GM10847 (cell line): ENCODE results near the gene TNFAIP2.

Experiments
- POLR2A ChIP-seq: IDR thresholded peaks from 2 replicates; pipeline ENCODE4 v1.6.1; 2011; ENCODE audit not compliant: insufficient read length; ENCODE audit errors: extremely low read depth

Gene TNFAIP2

DNA sequence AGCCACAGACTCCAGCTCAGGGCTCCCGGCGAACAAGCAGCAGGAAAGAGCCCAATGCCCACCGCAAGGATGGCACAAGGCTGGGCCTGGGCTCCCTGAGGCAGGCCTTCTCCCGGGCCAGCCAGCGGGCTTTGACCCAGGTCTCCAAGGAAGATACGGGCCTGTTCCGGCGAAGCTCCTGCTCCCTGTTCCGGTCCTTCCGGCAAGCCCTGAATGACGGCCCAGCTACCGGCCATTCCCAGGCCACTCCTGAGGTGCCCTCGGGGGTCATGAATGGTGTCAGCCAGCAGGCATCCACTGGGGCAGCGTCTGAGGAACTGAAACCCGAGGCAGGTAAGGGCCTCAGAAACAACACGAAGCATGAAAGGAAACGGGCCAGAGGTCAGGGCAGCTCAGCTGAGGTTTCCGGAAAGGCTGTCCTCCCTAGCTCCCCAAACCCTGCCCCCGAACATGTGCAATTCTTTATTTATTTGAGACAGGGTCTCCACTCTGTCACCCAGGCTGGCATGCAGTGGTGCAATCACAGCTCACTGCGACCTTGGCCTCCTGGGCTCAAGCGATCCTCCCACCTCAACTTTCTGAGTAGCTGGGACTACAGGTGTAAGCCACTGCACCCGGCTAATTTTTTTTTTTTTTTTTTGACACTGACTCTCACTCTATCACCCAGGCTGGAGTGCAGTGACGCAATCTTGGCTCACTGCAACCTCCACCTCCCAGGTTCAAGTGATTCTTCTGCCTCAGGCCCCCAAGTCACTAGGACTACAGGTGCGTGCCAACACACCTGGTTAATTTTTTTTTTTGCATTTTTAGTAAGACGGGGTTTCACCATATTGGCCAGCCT lies 22.8 kb upstream of the TNFAIP2 start:
- TF ChIP-seq POLR2A: no peak

GRCh38 chr14:103101257-103101962 lies 21.9 kb upstream of the TNFAIP2 start:
- TF ChIP-seq POLR2A: no peak

GRCh38 chr14:103101963-103102688 lies 21.1 kb upstream of the TNFAIP2 start:
- TF ChIP-seq POLR2A: no peak

DNA sequence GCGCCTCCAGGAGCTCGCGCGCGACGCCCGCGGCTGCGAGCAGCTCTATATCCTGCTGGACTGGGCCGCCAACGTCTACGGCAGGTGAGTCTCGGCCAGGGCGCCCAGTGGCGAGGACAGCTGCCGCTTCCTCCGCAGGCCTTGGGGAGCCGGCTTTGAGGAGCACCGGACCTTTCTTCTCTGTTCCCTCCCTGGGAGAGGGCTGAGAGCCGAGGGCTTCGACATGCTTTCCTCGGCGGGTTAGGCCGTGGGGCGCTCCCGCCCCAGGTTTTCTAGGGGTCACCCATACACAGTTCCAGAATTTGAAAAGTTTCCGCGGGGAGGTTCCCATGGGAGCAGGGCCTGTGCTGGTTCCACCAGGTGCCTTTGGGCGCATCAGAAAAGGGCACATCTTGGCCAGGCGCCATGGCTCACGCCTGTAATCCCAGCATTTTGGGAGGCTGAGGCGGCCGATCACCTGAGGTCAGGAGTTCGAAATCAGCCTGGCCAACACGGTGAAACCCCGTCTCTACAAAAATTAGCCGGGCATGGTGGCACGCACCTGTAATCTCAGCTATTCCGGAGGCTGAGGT lies 20.5 kb upstream of the TNFAIP2 start:
- TF ChIP-seq POLR2A: no peak

DNA sequence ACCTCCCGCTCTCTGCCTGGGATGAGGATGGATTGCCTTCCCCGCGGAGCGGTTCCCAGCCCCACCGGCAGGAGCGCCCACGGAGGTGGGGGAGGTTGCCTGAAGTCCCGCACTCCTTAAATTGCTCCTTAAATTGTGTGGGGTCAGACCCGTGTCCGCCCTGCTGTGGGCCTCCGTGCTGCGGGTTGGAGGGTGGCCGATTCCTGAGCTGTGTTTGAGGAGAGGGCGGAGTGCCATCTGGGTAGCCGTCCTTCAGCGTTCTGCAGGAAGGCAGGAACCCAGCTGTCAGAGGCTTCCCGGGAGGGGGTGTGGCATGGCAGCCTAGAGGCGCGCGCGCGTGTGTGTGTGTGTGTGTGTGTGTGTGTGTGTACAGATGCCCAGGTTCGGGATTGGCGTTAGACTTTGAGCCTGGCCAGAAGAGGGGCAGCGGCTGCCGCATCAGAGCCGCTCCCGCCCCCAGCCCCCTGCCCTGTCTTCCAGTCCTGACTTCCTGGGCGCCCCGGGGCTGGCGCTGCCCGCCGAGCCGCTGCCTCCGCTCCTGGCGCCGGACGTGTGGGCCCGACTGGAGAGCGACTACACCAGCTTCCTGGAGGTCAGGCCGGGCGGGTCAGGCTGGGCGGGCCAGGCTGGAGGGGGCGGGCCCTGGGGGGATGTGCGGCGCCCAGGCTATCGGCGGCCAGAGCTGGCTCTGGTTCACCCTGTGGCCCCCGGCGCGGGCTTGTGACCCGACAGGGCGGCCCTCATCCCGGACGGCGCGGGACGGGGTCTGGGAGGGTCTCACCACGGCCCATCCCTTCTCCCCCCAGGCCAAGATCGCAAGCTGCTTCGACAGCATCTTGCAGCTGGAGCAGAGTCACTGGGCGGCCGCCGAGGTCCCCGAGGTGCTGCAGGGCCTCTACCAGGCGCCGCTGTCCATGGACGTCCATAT lies 19.5 kb upstream of the TNFAIP2 start:
- TF ChIP-seq POLR2A: no peak

DNA sequence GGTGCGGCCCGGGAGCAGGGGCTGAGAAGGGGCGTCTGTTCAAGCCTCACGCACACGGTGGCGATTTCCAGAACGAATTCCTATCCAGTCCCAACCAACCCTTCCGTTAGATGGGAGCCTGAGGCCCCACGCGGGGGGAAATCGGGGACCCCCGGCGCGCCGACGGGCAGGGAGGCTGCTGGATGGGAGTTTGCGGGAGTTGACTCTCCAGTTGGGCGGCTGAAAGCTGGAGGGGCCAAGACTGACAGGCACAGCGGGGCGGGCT lies 18.9 kb upstream of the TNFAIP2 start:
- TF ChIP-seq POLR2A: no peak

- TF ChIP-seq POLR2A: no peak
Observed at GRCh38 chr14:103104654-103105452, 18.4 kb upstream of the TNFAIP2 start.

- TF ChIP-seq POLR2A: no peak
Observed at GRCh38 chr14:103105580-103106150, 17.6 kb upstream of the TNFAIP2 start.

DNA sequence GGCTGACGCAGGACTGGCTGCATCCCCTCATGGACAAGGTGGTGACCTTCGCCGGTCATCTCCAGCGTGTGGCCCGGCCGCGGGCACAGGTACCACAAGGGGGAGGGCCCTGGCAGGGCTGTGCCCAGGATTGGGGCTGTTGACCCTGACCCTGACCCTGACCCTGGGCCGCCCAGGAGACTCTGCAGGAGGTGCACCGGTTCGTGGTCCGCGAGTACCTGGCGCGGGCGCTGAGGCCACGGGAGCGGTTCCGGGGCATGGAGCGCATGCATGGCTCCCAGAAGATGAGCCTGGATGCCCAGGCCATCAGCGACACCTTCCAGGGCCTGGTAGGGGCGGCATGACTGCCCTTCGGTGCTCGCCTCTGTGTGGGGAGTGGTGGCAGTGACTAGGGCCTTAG lies 15.8 kb upstream of the TNFAIP2 start:
- no peak for TF ChIP-seq POLR2A

DNA sequence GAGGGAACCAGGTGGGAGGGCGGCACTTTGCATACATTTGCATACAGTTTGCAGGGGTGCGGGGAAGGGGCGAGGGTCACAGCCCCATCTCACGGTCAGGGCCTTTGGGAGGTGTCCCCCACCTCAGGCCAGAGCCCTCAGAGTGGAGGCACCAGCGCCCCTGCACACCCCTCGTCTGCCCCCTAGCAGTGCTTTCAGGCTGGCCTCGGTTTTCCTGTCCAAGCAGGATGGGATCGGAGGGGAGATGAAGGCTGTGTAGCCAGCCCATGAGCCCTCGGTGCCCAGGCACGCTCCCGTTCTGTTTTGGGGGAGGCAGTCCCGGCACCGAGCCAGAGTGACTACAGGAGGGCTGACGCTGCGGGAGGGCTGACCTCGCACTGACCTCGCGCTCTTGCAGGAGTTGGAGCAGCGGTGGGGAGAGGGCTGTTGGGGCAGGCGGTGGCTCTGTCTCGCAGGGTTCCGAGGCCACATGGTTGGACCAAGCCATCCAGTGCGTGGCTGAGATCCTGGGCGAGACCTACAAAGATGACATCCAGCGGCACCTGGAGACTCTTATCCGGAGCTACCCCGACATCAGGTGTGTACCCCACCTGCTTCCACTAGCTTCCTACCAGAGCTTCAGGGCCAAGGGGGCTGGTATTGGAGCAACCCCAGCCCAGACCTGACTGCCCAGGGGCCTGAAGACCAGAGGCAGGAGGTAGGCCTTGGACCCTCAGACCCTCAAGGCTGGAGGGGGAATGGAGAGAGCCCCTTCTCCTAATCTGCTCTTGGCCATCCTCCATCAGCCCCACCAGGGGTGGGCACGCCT lies 15.1 kb upstream of the TNFAIP2 start:
- TF ChIP-seq POLR2A: no peak

DNA sequence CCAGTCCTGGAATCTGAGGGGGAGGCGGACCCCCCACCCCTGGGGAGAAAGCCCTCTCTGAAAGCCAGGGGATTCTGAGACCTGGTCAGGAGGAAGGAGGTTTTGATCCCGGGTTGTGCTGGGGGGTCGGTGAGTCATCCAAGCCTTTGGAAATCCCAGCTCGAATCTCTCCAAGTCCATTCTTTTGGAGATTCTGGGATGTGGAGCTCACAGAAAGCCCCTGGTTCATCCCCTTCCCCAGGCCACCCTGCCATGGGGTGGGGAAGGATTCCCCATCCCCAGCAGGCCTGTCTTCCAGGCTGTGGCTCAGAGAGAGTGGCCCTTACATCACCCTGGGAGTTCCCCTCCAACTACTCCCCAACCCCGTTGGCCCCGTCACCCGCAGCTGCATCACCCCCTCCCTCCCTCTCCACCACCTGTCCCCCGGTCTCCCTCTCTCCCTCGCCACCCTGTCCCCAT lies 14.5 kb upstream of the TNFAIP2 start:
- TF ChIP-seq POLR2A: no peak

GRCh38 chr14:103109535-103110441 lies 13.5 kb upstream of the TNFAIP2 start:
- no peak for TF ChIP-seq POLR2A

DNA sequence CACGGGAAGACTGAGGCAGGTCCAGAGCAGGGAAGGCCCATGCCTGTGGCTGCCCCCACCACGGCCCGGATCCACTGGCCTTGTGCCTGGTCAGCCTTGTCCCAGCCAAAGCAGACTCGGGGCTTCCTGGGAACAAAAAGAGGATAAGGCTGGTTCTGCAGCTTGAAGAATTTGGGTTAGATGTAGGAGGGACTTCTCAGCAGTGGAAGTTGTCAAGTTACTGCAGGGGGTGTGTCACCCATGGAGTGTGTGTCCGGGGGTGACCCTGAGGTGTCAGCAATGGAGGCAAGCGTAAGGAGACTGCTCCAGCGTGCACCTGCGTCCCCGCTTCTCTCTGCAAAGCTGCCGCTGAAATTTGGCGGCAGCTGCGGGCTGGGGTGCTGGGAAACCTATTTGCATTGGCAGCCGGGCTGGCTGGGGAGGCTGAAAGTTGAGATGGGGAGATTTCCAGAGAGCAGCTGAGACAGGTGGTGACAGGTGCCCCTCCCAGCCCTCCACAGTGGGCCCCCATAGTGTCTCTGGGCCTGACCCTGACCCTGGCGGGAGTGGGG lies 12.5 kb upstream of the TNFAIP2 start:
- no peak for TF ChIP-seq POLR2A
